ENCODE results near the gene ANKRD26.

DNA sequence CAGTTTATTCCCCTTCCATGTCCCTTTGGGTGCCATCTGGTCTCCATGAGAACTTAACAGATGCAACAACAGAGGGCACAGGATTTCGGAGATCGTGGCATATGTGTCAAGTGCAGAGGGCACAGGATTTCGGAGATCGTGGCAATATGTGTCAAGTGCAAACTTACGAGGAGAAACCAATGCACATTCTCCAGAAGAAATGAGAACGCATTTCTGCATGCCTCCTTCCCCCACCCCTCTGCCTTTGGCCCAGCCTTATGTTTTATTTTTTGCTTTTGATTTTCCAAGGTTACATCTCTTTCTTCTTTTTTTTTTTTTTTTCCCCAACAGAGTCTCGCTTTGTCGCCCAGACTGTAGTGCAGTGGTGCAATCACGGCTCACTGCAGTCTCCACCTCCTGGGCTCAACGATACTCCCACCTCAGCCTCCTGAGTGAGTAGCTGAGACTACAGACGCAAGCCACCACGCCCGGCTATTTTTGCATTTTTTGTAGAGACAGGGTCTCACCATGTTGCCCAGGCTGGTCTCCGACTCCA, 586 bp upstream of the ANKRD26 start:
- TF ChIP-seq, protein P1, sequence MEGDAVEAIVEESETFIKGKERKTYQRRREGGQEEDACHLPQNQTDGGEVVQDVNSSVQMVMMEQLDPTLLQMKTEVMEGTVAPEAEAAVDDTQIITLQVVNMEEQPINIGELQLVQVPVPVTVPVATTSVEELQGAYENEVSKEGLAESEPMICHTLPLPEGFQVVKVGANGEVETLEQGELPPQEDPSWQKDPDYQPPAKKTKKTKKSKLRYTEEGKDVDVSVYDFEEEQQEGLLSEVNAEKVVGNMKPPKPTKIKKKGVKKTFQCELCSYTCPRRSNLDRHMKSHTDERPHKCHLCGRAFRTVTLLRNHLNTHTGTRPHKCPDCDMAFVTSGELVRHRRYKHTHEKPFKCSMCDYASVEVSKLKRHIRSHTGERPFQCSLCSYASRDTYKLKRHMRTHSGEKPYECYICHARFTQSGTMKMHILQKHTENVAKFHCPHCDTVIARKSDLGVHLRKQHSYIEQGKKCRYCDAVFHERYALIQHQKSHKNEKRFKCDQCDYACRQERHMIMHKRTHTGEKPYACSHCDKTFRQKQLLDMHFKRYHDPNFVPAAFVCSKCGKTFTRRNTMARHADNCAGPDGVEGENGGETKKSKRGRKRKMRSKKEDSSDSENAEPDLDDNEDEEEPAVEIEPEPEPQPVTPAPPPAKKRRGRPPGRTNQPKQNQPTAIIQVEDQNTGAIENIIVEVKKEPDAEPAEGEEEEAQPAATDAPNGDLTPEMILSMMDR (IDR thresholded peaks at IDR 0.05), result no peak
- TF ChIP-seq EP300 (IDR thresholded peaks at IDR 0.05), result no peak
- no peak for TF ChIP-seq POLR2A (IDR thresholded peaks at IDR 0.05; ENCODE audit: low read depth)
- no peak for TF ChIP-seq POLR2AphosphoS5 (IDR thresholded peaks at IDR 0.05)

All from esophagus muscularis mucosa (tissue), 4 donors.